ENCODE results near the gene ATP5ME.

ATP5ME gene

DNA sequence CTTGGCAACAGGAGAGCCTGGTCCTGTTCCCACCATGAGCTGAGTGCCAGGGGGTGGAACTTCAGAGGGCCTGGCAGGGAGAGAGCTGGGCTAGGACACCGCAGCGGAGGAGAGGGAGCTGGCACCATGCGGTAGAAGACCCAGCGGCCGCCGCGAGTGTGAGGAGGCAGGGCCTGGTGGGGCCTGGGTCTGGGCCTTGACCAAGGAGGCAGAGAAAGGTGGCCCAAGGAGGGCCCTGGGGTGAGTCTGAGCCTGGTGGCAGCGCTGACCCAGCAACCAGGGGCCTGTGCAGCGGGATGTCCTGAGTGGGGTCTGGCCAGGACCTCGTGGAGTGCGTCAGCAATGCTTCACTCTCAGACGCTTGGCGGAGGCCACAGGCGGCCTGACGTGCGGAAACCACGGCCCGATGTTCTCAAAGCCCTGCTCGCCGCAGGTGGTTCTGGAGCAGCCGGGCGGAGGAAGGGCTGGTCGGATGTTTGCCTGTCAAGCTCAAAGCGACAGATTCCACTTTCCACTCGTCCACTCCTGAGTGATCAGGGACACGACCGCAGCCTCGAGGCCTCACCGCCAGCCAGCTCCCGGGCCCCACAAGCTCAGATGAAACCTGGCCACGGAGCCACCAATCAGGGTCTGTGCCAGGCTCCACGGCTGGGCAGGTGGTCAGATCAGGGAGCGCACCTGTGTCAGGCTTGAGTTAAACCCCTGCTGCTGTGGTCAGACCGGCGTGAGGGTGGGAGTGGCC is 20.8 kb downstream of the ATP5ME start:
- no peak for DNase-seq (ENCODE audit: low spot score)
- in situ Hi-C loops (cut with MboI; ENCODE audit: low pct_unique_long_range_greater_than_20kb, low sequenced_read_pairs, unreplicated experiment), result no loop called here
- TF ChIP-seq, protein P1, sequence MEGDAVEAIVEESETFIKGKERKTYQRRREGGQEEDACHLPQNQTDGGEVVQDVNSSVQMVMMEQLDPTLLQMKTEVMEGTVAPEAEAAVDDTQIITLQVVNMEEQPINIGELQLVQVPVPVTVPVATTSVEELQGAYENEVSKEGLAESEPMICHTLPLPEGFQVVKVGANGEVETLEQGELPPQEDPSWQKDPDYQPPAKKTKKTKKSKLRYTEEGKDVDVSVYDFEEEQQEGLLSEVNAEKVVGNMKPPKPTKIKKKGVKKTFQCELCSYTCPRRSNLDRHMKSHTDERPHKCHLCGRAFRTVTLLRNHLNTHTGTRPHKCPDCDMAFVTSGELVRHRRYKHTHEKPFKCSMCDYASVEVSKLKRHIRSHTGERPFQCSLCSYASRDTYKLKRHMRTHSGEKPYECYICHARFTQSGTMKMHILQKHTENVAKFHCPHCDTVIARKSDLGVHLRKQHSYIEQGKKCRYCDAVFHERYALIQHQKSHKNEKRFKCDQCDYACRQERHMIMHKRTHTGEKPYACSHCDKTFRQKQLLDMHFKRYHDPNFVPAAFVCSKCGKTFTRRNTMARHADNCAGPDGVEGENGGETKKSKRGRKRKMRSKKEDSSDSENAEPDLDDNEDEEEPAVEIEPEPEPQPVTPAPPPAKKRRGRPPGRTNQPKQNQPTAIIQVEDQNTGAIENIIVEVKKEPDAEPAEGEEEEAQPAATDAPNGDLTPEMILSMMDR (IDR thresholded peaks at IDR 0.05; ENCODE audit: extremely low read depth, insufficient read depth, missing control alignments), result no peak

DNA sequence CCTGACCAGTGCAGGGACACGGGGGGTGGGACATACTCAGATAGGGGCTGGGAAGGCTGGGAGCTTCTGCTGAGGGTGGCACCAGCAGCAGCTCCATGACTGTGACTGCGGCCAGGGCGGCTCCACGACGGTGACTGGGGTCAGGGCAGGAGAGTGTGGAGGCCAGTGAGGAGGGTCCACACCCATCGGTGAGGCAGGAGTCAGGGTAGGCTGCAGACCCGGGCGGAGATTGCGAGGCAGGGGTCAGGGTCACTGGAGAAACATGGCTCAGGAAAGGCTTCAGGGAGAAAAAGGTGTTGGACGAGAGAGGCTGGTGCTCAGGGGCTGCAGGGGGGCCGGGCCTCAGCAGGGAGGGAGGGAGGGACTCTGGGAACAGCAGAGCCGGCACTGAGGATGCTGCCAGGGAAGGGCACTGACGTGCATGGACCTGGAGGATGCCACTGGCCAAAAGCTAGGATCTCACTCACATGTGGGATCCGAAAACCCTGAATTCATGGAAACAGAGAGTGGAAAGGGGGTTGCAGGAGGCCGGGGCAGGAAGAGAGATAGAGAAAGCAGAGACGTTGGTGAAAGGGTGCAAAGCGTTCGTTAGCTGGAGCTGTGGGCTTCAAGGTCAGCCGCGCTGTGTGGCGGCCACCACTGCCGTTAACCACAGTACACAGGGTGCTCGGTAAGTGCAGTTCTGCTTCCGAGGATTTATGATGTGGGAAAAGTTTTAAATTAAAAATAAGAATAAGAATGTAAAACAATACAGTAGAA is 22.0 kb downstream of the ATP5ME start:
- TF ChIP-seq, protein P1 (IDR thresholded peaks at IDR 0.05; ENCODE audit: extremely low read depth, insufficient read depth, missing control alignments), result no peak
- DNase-seq (ENCODE audit: low spot score), result no peak
- in situ Hi-C loops (cut with MboI; ENCODE audit: low pct_unique_long_range_greater_than_20kb, low sequenced_read_pairs, unreplicated experiment), result no loop called here

DNA sequence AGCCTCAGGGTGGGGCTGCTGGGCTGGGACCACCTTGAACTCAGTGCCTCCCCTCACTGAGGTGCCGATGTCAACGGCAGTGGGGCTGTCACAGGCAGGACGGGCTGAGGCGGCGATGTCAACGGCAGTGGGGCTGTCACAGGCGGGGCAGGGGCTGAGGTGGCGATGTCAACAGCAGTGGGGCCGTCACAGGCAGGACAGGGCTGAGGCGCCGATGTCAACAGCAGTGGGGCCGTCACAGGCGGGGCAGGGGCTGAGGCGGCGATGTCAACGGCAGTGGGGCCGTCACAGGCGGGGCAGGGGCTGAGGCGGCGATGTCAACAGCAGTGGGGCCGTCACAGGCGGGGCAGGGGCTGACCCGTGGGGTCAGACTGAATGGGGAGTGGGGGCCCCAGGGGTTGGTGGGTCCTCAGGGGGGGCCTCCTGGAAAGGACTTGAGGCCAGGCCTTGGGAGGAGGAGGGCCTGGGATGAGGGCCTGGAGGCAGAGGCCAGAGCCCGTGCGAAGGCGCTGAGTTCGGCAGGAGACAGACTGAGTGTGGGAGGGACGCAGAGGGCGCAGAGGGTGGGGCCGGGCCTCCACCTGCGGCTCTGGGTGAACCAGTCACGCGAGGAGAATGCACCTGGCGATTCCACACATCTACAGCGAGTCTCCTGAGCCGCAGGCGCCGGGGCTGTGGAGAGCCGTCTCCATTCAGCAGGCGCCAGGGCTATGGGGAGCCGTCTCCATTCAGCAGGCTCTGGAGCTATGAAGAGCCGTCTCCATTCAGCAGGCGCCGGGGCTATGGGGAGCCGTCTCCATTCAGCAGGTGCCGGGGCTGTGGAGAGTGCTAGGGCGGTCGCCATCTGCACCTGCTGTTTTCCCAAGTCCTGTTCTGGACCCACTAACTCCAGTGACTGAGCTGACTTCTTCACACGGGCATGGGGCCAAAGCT is 22.9 kb downstream of the ATP5ME start:
- TF ChIP-seq, protein P1 (IDR thresholded peaks at IDR 0.05; ENCODE audit: extremely low read depth, insufficient read depth, missing control alignments), result no peak
- DNase-seq (ENCODE audit: low spot score), result no peak
- in situ Hi-C loops (cut with MboI; ENCODE audit: low pct_unique_long_range_greater_than_20kb, low sequenced_read_pairs, unreplicated experiment), result no loop called here

DNA sequence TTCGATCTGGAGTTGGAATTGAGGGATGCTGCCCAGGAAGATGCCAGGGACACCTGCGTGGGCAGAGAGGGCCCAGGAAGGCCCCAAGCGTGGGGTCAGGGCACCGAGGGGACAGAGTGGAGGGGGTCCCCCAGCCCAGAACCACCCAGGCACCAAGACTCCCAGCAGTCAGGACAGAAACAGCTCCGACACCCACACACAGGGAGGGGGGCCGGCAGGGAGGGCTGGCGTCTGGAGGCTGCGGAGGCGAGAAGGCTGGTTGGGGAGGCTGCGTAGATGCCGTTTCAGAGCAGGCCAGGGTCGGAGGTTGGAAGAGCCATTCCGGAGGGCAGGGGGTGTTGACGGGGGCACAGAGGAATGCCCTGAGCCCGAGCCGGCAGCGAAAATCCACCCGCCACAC is 23.6 kb downstream of the ATP5ME start:
- TF ChIP-seq, protein P1 (IDR thresholded peaks at IDR 0.05; ENCODE audit: extremely low read depth, insufficient read depth, missing control alignments), result no peak
- in situ Hi-C loops (cut with MboI; ENCODE audit: low pct_unique_long_range_greater_than_20kb, low sequenced_read_pairs, unreplicated experiment), result no loop called here
- DNase-seq (ENCODE audit: low spot score), result no peak

DNA sequence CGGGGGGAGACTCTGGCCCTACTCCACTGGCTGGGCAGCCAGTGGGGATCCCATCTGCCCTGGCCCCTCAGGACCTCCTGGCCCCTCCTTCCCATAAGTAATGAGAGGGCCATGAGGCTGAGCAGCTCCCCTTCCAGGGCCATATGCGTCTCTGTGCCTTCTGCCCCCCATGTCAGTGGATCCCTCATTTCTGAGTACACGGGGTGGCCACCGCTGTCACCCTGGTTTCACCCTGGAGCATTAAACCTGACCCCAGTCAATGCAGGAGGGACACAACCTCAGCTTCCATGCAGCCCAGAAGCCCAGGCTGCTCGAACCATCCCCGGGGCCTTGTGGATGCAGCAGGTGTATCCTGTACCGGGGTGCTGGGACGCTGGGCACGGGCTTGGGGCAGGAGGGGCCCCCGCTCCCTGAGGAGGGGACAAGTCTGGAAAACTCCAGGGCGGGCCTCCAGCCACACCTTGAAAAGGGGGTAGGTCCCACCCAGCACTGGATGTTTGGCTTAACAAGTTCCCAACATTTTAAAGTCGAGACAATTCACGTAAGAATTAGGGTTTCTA is 24.2 kb downstream of the ATP5ME start:
- TF ChIP-seq, protein P1 (IDR thresholded peaks at IDR 0.05; ENCODE audit: extremely low read depth, insufficient read depth, missing control alignments), result no peak
- in situ Hi-C loops (cut with MboI; ENCODE audit: low pct_unique_long_range_greater_than_20kb, low sequenced_read_pairs, unreplicated experiment), result no loop called here
- DNase-seq (ENCODE audit: low spot score), result no peak

DNA sequence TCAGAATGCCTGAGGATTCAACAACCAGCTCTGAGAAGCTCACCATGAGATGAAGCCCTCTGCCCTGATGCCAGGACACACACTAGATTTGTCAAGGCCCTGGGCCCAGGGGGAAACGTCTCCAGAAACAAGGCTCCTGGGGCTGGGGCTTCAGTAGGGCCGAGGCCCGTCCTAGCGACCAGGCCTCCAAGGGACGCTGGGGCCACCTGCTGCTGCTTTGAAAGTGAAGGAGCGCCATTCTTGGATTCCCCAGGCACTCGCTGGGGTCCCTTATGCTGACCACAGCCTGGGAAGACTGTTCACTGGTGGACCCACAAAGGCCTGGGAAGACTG is 24.8 kb downstream of the ATP5ME start:
- TF ChIP-seq, protein P1 (IDR thresholded peaks at IDR 0.05; ENCODE audit: extremely low read depth, insufficient read depth, missing control alignments), result no peak
- DNase-seq (ENCODE audit: low spot score), result no peak
- in situ Hi-C loops (cut with MboI; ENCODE audit: low pct_unique_long_range_greater_than_20kb, low sequenced_read_pairs, unreplicated experiment), result no loop called here

Data from GM13977 (cell line).